ENCODE data around the gene WDFY4.

The WDFY4 gene

GRCh38 chr10:48898426-48898825 lies 213.8 kb downstream of the WDFY4 start:
- no peak overlapping the region for H2BK120ac ChIP-seq (ENCODE audit: low read depth, low read length)
- H4K8ac ChIP-seq (ENCODE audit: low read length): no peak overlapping the region
- H3K23ac ChIP-seq (ENCODE audit: low read length in 2 of 2): no peak overlapping the region
- no peak overlapping the region for H4K91ac ChIP-seq (ENCODE audit: low read length)
- no peak for DNase-seq
- no peak overlapping the region for H3K4me2 ChIP-seq (ENCODE audit: low read length, poor library complexity, severe bottlenecking)
- H2AK5ac ChIP-seq (ENCODE audit: low read length, severe bottlenecking): no peak overlapping the region
- no peak overlapping the region for H3K4ac ChIP-seq (ENCODE audit: low read depth in 1 of 2, low read length in 2 of 2)
- H3K9me3 ChIP-seq (ENCODE audit: control insufficient read depth, low read length): no peaks in the 10 kb centered on the region
- no peak overlapping the region for H2AFZ ChIP-seq (ENCODE audit: low read depth, low read length)
- no peak overlapping the region for H3K4me3 ChIP-seq (ENCODE audit: insufficient read depth in 1 of 2, low read depth in 1 of 2, low read length in 2 of 2)
- no peak overlapping the region for H3K9ac ChIP-seq (ENCODE audit: low read length)
- no peak overlapping the region for H3K27ac ChIP-seq (ENCODE audit: low read length, poor library complexity, severe bottlenecking)
- H2BK5ac ChIP-seq (ENCODE audit: low read depth, low read length, poor library complexity, severe bottlenecking): no peak overlapping the region
- no peaks in the 10 kb centered on the region for H3K36me3 ChIP-seq (ENCODE audit: control insufficient read depth in 1 of 2, insufficient read depth in 2 of 2, low read depth in 1 of 2, low read length in 2 of 2)
- peaks cover 0 to 64% of the 10 kb centered on the region in 2 experiments for H3K27me3 ChIP-seq (ENCODE audit: control insufficient read depth in 1 of 2, insufficient read depth in 1 of 2, low read length in 2 of 2)
- H2BK15ac ChIP-seq (ENCODE audit: low read depth, poor library complexity, severe bottlenecking): no peak overlapping the region
- no peak overlapping the region for H3K18ac ChIP-seq (ENCODE audit: low read depth in 1 of 2, low read length in 2 of 2)
- H3K4me1 ChIP-seq (ENCODE audit: control insufficient read depth, insufficient read depth, low read depth, low read length): no peaks in the 10 kb centered on the region
- H2BK12ac ChIP-seq (ENCODE audit: low read length in 2 of 2): no peak overlapping the region
- no peaks in the 10 kb centered on the region for H3K79me1 ChIP-seq (replicated peaks; ENCODE audit: low read length, poor library complexity, severe bottlenecking)
- H3K14ac ChIP-seq (ENCODE audit: low read length in 2 of 2): no peak overlapping the region
- 81% methylated on average over 1 of the region's 1 CpG for WGBS

GRCh38 chr10:48899781-48900180 lies 215.1 kb downstream of the WDFY4 start:
- WGBS: 89% methylated on average over 7 of the region's 8 CpGs
- H3K4me2 ChIP-seq (ENCODE audit: low read length, poor library complexity, severe bottlenecking): no peak overlapping the region
- H2BK120ac ChIP-seq (ENCODE audit: low read depth, low read length): no peak overlapping the region
- DNase-seq: no peak
- H3K9ac ChIP-seq (ENCODE audit: low read length): no peak overlapping the region
- H3K4me1 ChIP-seq (ENCODE audit: control insufficient read depth, insufficient read depth, low read depth, low read length): no peaks in the 10 kb centered on the region
- no peak overlapping the region for H2AFZ ChIP-seq (ENCODE audit: low read depth, low read length)
- H3K4me3 ChIP-seq (ENCODE audit: insufficient read depth in 1 of 2, low read depth in 1 of 2, low read length in 2 of 2): no peak overlapping the region
- H2BK12ac ChIP-seq (ENCODE audit: low read length in 2 of 2): no peak overlapping the region
- H4K91ac ChIP-seq (ENCODE audit: low read length): no peak overlapping the region
- no peaks in the 10 kb centered on the region for H3K36me3 ChIP-seq (ENCODE audit: control insufficient read depth in 1 of 2, insufficient read depth in 2 of 2, low read depth in 1 of 2, low read length in 2 of 2)
- H2AK5ac ChIP-seq (ENCODE audit: low read length, severe bottlenecking): no peak overlapping the region
- no peak overlapping the region for H2BK5ac ChIP-seq (ENCODE audit: low read depth, low read length, poor library complexity, severe bottlenecking)
- no peak overlapping the region for H3K14ac ChIP-seq (ENCODE audit: low read length in 2 of 2)
- no peak overlapping the region for H3K4ac ChIP-seq (ENCODE audit: low read depth in 1 of 2, low read length in 2 of 2)
- no peak overlapping the region for H4K8ac ChIP-seq (ENCODE audit: low read length)
- no peaks in the 10 kb centered on the region for H3K79me1 ChIP-seq (replicated peaks; ENCODE audit: low read length, poor library complexity, severe bottlenecking)
- no peak overlapping the region for H2BK15ac ChIP-seq (ENCODE audit: low read depth, poor library complexity, severe bottlenecking)
- H3K27ac ChIP-seq (ENCODE audit: low read length, poor library complexity, severe bottlenecking): no peak overlapping the region
- no peak overlapping the region for H3K23ac ChIP-seq (ENCODE audit: low read length in 2 of 2)
- H3K18ac ChIP-seq (ENCODE audit: low read depth in 1 of 2, low read length in 2 of 2): no peak overlapping the region
- H3K9me3 ChIP-seq (ENCODE audit: control insufficient read depth, low read length): no peaks in the 10 kb centered on the region
- peaks cover 0 to 59% of the 10 kb centered on the region in 2 experiments for H3K27me3 ChIP-seq (ENCODE audit: control insufficient read depth in 1 of 2, insufficient read depth in 1 of 2, low read length in 2 of 2)

GRCh38 chr10:48900371-48900801 lies 215.7 kb downstream of the WDFY4 start:
- Histone ChIP-seq H3K14ac (ENCODE audit: low read length in 2 of 2) (no peak overlapping the region), H2BK120ac (ENCODE audit: low read depth, low read length) (no peak overlapping the region), H3K79me1 (replicated peaks; ENCODE audit: low read length, poor library complexity, severe bottlenecking) (no peaks in the 10 kb centered on the region), H3K27ac (ENCODE audit: low read length, poor library complexity, severe bottlenecking) (no peak overlapping the region), H4K91ac (ENCODE audit: low read length) (no peak overlapping the region), H3K36me3 (ENCODE audit: control insufficient read depth in 1 of 2, insufficient read depth in 2 of 2, low read depth in 1 of 2, low read length in 2 of 2) (no peaks in the 10 kb centered on the region), H4K8ac (ENCODE audit: low read length) (no peak overlapping the region), H3K4me1 (ENCODE audit: control insufficient read depth, insufficient read depth, low read depth, low read length) (no peaks in the 10 kb centered on the region), H2BK5ac (ENCODE audit: low read depth, low read length, poor library complexity, severe bottlenecking) (no peak overlapping the region), H2AFZ (ENCODE audit: low read depth, low read length) (no peak overlapping the region), H3K4me3 (ENCODE audit: insufficient read depth in 1 of 2, low read depth in 1 of 2, low read length in 2 of 2) (no peak overlapping the region), H3K4ac (ENCODE audit: low read depth in 1 of 2, low read length in 2 of 2) (no peak overlapping the region), H3K23ac (ENCODE audit: low read length in 2 of 2) (no peak overlapping the region), H2BK12ac (ENCODE audit: low read length in 2 of 2) (no peak overlapping the region), H3K9me3 (ENCODE audit: control insufficient read depth, low read length) (no peaks in the 10 kb centered on the region), H3K4me2 (ENCODE audit: low read length, poor library complexity, severe bottlenecking) (no peak overlapping the region), H3K18ac (ENCODE audit: low read depth in 1 of 2, low read length in 2 of 2) (no peak overlapping the region), H3K9ac (ENCODE audit: low read length) (no peak overlapping the region), H2BK15ac (ENCODE audit: low read depth, poor library complexity, severe bottlenecking) (no peak overlapping the region), H3K27me3 (ENCODE audit: control insufficient read depth in 1 of 2, insufficient read depth in 1 of 2, low read length in 2 of 2) (peaks cover 4 to 58% of the 10 kb centered on the region in 2 experiments), H2AK5ac (ENCODE audit: low read length, severe bottlenecking) (no peak overlapping the region)
- no peak for DNase-seq
- 72% methylated on average over 2 of the region's 2 CpGs for WGBS

GRCh38 chr10:48901319-48901718 lies 216.6 kb downstream of the WDFY4 start:
- no peak overlapping the region for H2AK5ac ChIP-seq (ENCODE audit: low read length, severe bottlenecking)
- no peak overlapping the region for H2BK120ac ChIP-seq (ENCODE audit: low read depth, low read length)
- H3K4me1 ChIP-seq (ENCODE audit: control insufficient read depth, insufficient read depth, low read depth, low read length): no peaks in the 10 kb centered on the region
- H3K36me3 ChIP-seq (ENCODE audit: control insufficient read depth in 1 of 2, insufficient read depth in 2 of 2, low read depth in 1 of 2, low read length in 2 of 2): no peaks in the 10 kb centered on the region
- H4K91ac ChIP-seq (ENCODE audit: low read length): no peak overlapping the region
- H3K4ac ChIP-seq (ENCODE audit: low read depth in 1 of 2, low read length in 2 of 2): no peak overlapping the region
- H2AFZ ChIP-seq (ENCODE audit: low read depth, low read length): no peak overlapping the region
- H2BK15ac ChIP-seq (ENCODE audit: low read depth, poor library complexity, severe bottlenecking): no peak overlapping the region
- H3K23ac ChIP-seq (ENCODE audit: low read length in 2 of 2): no peak overlapping the region
- no peak overlapping the region for H3K14ac ChIP-seq (ENCODE audit: low read length in 2 of 2)
- no peak overlapping the region for H2BK5ac ChIP-seq (ENCODE audit: low read depth, low read length, poor library complexity, severe bottlenecking)
- no peak overlapping the region for H2BK12ac ChIP-seq (ENCODE audit: low read length in 2 of 2)
- peaks cover 4 to 48% of the 10 kb centered on the region in 2 experiments for H3K27me3 ChIP-seq (ENCODE audit: control insufficient read depth in 1 of 2, insufficient read depth in 1 of 2, low read length in 2 of 2)
- no peaks in the 10 kb centered on the region for H3K79me1 ChIP-seq (replicated peaks; ENCODE audit: low read length, poor library complexity, severe bottlenecking)
- H3K27ac ChIP-seq (ENCODE audit: low read length, poor library complexity, severe bottlenecking): no peak overlapping the region
- H4K8ac ChIP-seq (ENCODE audit: low read length): no peak overlapping the region
- no peak overlapping the region for H3K4me2 ChIP-seq (ENCODE audit: low read length, poor library complexity, severe bottlenecking)
- no peak overlapping the region for H3K4me3 ChIP-seq (ENCODE audit: insufficient read depth in 1 of 2, low read depth in 1 of 2, low read length in 2 of 2)
- no peak for DNase-seq
- H3K18ac ChIP-seq (ENCODE audit: low read depth in 1 of 2, low read length in 2 of 2): no peak overlapping the region
- WGBS: 72% methylated on average over 5 of the region's 5 CpGs
- H3K9ac ChIP-seq (ENCODE audit: low read length): no peak overlapping the region
- H3K9me3 ChIP-seq (ENCODE audit: control insufficient read depth, low read length): no peaks in the 10 kb centered on the region
